Uterus (tissue), 4 donors: Measurements from ENCODE around the gene INA. TPM values are rescaled to one million over a fixed set of nuclear protein-coding genes. Genes with fewer than 3 reads are reported as not detected.

Experiments
- DNase-seq, 2 donors: peaks; one replicate each; pipeline ENCODE4 v3.0.0-alpha.2; 2019 to 2020
- H3K27ac ChIP-seq, 2 donors: fragments of 200-600 bp; sonication (generic); 1 replicate in 1 of 2; 2 replicates in 1 of 2; pipeline ENCODE4 v1.5.1; 2016 to 2018
- H3K27me3 ChIP-seq, 2 donors: fragments of 200-600 bp; sonication (generic); one replicate each; pipeline ENCODE4 v1.5.1; 2018 to 2019; ENCODE audit warnings: control low read depth in 1 of 2
- H3K36me3 ChIP-seq, 2 donors: fragments of 200-600 bp; sonication (generic); one replicate each; pipeline ENCODE4 v1.5.1; 2019; ENCODE audit warnings: control low read depth in 1 of 2
- H3K4me1 ChIP-seq, 2 donors: fragments of 200-600 bp; sonication (generic); one replicate each; pipeline ENCODE4 v1.5.1; 2018 to 2019; ENCODE audit warnings: control low read depth in 1 of 2
- H3K4me3 ChIP-seq, 2 donors: fragments of 200-600 bp; sonication (generic); 1 replicate in 1 of 2; 2 replicates in 1 of 2; pipeline ENCODE4 v1.5.1; 2018 to 2019; ENCODE audit warnings: mild to moderate bottlenecking in 1 of 2
- H3K9me3 ChIP-seq, 2 donors: fragments of 200-600 bp; sonication (generic); one replicate each; pipeline ENCODE4 v1.5.1; 2019; ENCODE audit warnings: control low read depth in 1 of 2
- POLR2A ChIP-seq, 2 donors: fragments of 450-650 bp; IDR thresholded peaks; one replicate each; pipeline ENCODE4 v1.6.1; 2016; ENCODE audit warnings: antibody characterized with exemption in 2 of 2, mild to moderate bottlenecking in 1 of 2, moderate library complexity in 1 of 2
- intact Hi-C: fragments of 100-400 bp; cut with DNase I; formaldehyde crosslinking; loops from one replicate; pipeline ENCODE4 v1.15.1; 2023; ENCODE audit warnings: low total_unique reads
- total RNA-seq, 4 donors: library from RNA; depleted of rRNA in 3 of 4; stranded (reverse); fragments of >200 nt in 3 of 4; gene quantifications; one replicate each; pipeline versions ENCODE4 v1.1.0 to v1.2.4, GENCODE V29; 2014 to 2023
- TF ChIP-seq, protein P1 (sequence below), 4 experiments: fragments of 200-600 bp in 2 of 4; fragments of 450-650 bp in 2 of 4; sonication (generic) in 2 of 4; IDR thresholded peaks; one replicate each; pipeline ENCODE4 v1.5.1; 2016 to 2019; ENCODE audit warnings: antibody characterized with exemption in 4 of 4, mild to moderate bottlenecking in 2 of 4, moderate library complexity in 1 of 4
- donor health status: DM: yes; HTN: yes; CAD: no.

INA gene
- total RNA-seq, 4 donors from 2014 or later, result 0.55 TPM; not detected in 3

- TF ChIP-seq POLR2A (IDR thresholded peaks at IDR 0.05), result no peak
- TF ChIP-seq, protein P1, sequence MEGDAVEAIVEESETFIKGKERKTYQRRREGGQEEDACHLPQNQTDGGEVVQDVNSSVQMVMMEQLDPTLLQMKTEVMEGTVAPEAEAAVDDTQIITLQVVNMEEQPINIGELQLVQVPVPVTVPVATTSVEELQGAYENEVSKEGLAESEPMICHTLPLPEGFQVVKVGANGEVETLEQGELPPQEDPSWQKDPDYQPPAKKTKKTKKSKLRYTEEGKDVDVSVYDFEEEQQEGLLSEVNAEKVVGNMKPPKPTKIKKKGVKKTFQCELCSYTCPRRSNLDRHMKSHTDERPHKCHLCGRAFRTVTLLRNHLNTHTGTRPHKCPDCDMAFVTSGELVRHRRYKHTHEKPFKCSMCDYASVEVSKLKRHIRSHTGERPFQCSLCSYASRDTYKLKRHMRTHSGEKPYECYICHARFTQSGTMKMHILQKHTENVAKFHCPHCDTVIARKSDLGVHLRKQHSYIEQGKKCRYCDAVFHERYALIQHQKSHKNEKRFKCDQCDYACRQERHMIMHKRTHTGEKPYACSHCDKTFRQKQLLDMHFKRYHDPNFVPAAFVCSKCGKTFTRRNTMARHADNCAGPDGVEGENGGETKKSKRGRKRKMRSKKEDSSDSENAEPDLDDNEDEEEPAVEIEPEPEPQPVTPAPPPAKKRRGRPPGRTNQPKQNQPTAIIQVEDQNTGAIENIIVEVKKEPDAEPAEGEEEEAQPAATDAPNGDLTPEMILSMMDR (IDR thresholded peaks at IDR 0.05), result no peak
- no peak for DNase-seq
- intact Hi-C loops, result no loop called here
- Histone ChIP-seq H3K36me3 (no peaks in the 10 kb centered on the region), H3K4me3 (no peak overlapping the region), H3K9me3 (no peaks in the 10 kb centered on the region), H3K4me1 (no peaks in the 10 kb centered on the region), H3K27me3 (no peaks in the 10 kb centered on the region), H3K27ac (no peak overlapping the region)
These were observed 44.0 kb upstream of the INA start for GRCh38 chr10:103232772-103233488.

GRCh38 chr10:103235775-103236174 is 41.2 kb upstream of the INA start:
- no peak overlapping the region for H3K27ac ChIP-seq

DNA sequence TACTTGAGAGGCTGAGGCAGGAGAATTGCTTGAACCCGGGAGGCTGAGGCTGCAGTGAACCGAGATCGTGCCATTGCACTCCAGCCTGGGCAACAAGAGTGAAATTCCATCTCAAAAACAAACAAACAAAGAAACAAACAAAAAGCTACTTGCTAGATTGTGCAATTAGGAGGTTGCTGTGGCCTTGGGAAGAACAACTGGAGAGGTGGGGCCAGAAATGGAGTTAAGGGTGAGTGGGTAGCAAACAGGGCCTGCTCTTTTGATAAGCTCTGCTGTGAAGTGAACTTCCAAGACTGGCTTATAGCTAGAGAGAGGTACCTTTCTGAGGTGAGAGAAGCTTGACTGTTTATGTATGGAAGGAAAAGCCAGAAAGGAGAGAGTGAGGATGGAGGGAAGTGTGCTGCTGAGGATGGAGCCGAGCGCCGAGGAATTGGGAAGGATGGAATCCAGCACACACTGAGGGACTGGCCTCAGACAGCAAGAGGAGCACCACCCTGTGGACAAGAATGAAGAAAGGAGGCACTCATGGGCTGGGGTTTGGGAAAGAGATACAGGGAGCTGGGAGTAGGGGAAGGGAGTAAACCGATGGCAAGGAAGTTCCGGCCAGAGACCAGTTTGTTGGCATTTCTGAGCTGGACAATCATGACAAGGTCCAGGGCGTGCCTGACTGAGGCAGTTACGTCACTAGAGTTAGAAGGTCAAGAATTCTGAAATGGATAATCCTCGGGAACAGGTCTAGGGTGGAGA is 38.3 kb upstream of the INA start:
- H3K27ac ChIP-seq, result no peak overlapping the region

More at GRCh38 chr10:103235775-103236174, 41.2 kb upstream of the INA start:
- intact Hi-C loops, result no loop called here
- H3K27me3 ChIP-seq, result no peaks in the 10 kb centered on the region
- no peaks in the 10 kb centered on the region for H3K9me3 ChIP-seq
- no peak for DNase-seq
- no peak overlapping the region for H3K4me3 ChIP-seq
- no peaks in the 10 kb centered on the region for H3K4me1 ChIP-seq
- H3K36me3 ChIP-seq, result no peaks in the 10 kb centered on the region
- TF ChIP-seq, protein P1 (IDR thresholded peaks at IDR 0.05), result no peak
- no peak for TF ChIP-seq POLR2A (IDR thresholded peaks at IDR 0.05)

DNA sequence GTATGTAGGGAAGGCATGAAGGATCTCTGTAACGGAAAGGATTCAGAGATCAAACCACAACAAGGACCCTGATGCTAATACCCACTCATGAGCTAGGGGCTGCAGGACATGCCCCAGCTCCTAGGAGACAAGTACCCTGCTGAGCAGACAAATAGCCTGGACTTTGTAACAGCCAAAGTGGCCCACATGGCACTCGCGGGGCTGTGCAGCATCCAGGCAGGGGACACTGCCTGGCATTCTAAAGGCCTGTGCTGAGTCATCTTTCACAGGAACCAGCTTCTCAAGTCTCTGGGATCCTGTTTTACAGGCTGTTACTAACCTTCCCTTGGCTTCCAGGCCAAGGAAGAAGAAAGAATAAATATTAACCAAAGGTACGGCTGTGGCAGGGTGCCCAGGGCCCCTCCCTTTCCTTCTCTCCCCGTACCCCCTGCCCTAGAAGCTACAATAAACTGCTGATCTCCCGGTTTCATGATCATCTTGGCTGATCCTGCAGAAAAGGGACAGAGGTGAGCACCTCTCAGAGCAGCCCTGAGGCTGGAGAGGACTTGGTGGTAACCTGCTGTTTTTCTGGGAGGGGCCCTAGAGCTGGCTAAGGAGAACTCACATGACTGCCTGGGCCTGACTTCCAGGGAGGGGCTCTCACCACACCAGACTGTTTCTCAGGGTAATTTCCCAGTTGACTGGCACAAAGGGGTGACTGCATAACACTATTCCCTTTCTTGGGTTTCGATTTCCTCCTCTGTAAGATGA is 35.5 kb upstream of the INA start:
- Histone ChIP-seq H3K4me1 (no peaks in the 10 kb centered on the region), H3K4me3 (no peak overlapping the region), H3K27ac (peak overlapping the region in 1 of 2 donors; percentile 19), H3K36me3 (no peaks in the 10 kb centered on the region), H3K27me3 (no peaks in the 10 kb centered on the region), H3K9me3 (no peaks in the 10 kb centered on the region)
- TF ChIP-seq, protein P1 (IDR thresholded peaks at IDR 0.05), result no peak
- TF ChIP-seq POLR2A (IDR thresholded peaks at IDR 0.05), result no peak
- no peak for DNase-seq
- intact Hi-C loops, result loop anchor here (5.0 kb wide), 1 partner anchor 324 kb away; the partner anchor contains the start of gene CNNM2

More for the DNA sequence above, 38.3 kb upstream of the INA start:
- no peak overlapping the region for H3K4me3 ChIP-seq
- H3K4me1 ChIP-seq, result no peaks in the 10 kb centered on the region
- H3K36me3 ChIP-seq, result no peaks in the 10 kb centered on the region
- TF ChIP-seq POLR2A (IDR thresholded peaks at IDR 0.05), result no peak
- TF ChIP-seq, protein P1 (IDR thresholded peaks at IDR 0.05), result peak in 1 of 4 experiments; percentile 15
- no peaks in the 10 kb centered on the region for H3K9me3 ChIP-seq
- H3K27me3 ChIP-seq, result no peaks in the 10 kb centered on the region
- DNase-seq, result no peak
- intact Hi-C loops, result no loop called here
